ENCODE data around the gene FAM83B. TPM values are rescaled to one million over a fixed set of nuclear protein-coding genes. Genes with fewer than 3 reads are reported as not detected.

FAM83B gene
- total RNA-seq, 1 experiment from 2014 or later: 15.6 TPM

GRCh38 chr6:54898767-54899166 is 52.2 kb downstream of the FAM83B start:
- Histone ChIP-seq H3K9me2 (ENCODE audit: insufficient read depth) (no peaks in the 10 kb centered on the region), H3K27me3 (ENCODE audit: insufficient read depth, low read depth) (no peaks in the 10 kb centered on the region), H3K4me1 (replicated peaks; ENCODE audit: insufficient read depth) (peaks cover 8% of the 10 kb centered on the region), H3K79me2 (ENCODE audit: low read depth) (no peaks in the 10 kb centered on the region), H3K27ac (no peak overlapping the region), H3F3A (ENCODE audit: insufficient read depth, low read depth) (no peaks in the 10 kb centered on the region), H4K20me1 (ENCODE audit: insufficient read depth) (no peaks in the 10 kb centered on the region), H3K9me3 (ENCODE audit: insufficient read depth, low read depth) (no peaks in the 10 kb centered on the region), H3K4me2 (no peak overlapping the region), H3K36me3 (ENCODE audit: low read depth) (0 out of 2 replicates have a peak, but pooled peaks cover 6% of the 10 kb centered on the region), H2AFZ (no peak overlapping the region), H3K4me3 (no peak overlapping the region)
- TF ChIP-seq EZH2 (IDR thresholded peaks at IDR 0.05; ENCODE audit: low read depth): no peak
- TF ChIP-seq, protein P1, sequence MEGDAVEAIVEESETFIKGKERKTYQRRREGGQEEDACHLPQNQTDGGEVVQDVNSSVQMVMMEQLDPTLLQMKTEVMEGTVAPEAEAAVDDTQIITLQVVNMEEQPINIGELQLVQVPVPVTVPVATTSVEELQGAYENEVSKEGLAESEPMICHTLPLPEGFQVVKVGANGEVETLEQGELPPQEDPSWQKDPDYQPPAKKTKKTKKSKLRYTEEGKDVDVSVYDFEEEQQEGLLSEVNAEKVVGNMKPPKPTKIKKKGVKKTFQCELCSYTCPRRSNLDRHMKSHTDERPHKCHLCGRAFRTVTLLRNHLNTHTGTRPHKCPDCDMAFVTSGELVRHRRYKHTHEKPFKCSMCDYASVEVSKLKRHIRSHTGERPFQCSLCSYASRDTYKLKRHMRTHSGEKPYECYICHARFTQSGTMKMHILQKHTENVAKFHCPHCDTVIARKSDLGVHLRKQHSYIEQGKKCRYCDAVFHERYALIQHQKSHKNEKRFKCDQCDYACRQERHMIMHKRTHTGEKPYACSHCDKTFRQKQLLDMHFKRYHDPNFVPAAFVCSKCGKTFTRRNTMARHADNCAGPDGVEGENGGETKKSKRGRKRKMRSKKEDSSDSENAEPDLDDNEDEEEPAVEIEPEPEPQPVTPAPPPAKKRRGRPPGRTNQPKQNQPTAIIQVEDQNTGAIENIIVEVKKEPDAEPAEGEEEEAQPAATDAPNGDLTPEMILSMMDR (conservative IDR thresholded peaks at IDR 0.05): no peak
- no TSS peak for BruUV-seq (replicated peaks)
- CTCF ChIA-PET: no interaction called here
- no peak for DNase-seq
- intact Hi-C loops (cut with micrococcal nuclease; ENCODE audit: unreplicated experiment): no loop called here
- POLR2A ChIA-PET (ENCODE audit: unreplicated experiment): no interaction called here

DNA sequence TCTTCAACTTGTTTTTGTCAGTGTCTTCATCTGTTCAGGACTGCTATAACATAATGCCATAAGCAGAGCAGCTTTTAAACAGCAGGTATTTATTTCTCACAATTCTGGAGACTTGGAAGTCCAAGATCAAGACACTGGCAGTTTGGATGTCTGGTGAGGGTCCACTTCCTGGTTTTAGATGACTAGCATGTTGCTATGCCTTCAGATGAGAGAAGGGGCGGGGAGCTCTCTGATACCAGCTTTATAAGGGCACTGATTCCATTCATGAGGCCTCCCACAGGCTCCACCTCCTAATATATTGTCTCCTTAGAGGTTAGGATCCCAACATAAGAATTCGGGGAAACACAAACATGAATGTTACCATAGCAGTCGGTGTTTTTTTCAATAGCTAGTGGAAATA is 52.9 kb downstream of the FAM83B start:
- H3K4me1 ChIP-seq (replicated peaks; ENCODE audit: insufficient read depth): peaks cover 8% of the 10 kb centered on the region
- H3K9me3 ChIP-seq (ENCODE audit: insufficient read depth, low read depth): no peaks in the 10 kb centered on the region
- H2AFZ ChIP-seq: no peak overlapping the region
- no peak overlapping the region for H3K27ac ChIP-seq
- no peak overlapping the region for H3K4me3 ChIP-seq
- no peaks in the 10 kb centered on the region for H3F3A ChIP-seq (ENCODE audit: insufficient read depth, low read depth)
- no TSS peak for BruUV-seq (replicated peaks)
- no peaks in the 10 kb centered on the region for H3K79me2 ChIP-seq (ENCODE audit: low read depth)
- no peaks in the 10 kb centered on the region for H4K20me1 ChIP-seq (ENCODE audit: insufficient read depth)
- CTCF ChIA-PET: no interaction called here
- no peaks in the 10 kb centered on the region for H3K27me3 ChIP-seq (ENCODE audit: insufficient read depth, low read depth)
- 0 out of 2 replicates have a peak, but pooled peaks cover 6% of the 10 kb centered on the region for H3K36me3 ChIP-seq (ENCODE audit: low read depth)
- intact Hi-C loops (cut with micrococcal nuclease; ENCODE audit: unreplicated experiment): no loop called here
- H3K9me2 ChIP-seq (ENCODE audit: insufficient read depth): no peaks in the 10 kb centered on the region
- H3K4me2 ChIP-seq: no peak overlapping the region
- POLR2A ChIA-PET (ENCODE audit: unreplicated experiment): no interaction called here
- no peak for DNase-seq
- TF ChIP-seq, protein P1 (conservative IDR thresholded peaks at IDR 0.05): no peak
- no peak for TF ChIP-seq EZH2 (IDR thresholded peaks at IDR 0.05; ENCODE audit: low read depth)

- Histone ChIP-seq H3K4me1 (replicated peaks; ENCODE audit: insufficient read depth) (peaks cover 8% of the 10 kb centered on the region), H3F3A (ENCODE audit: insufficient read depth, low read depth) (no peaks in the 10 kb centered on the region), H3K9me3 (ENCODE audit: insufficient read depth, low read depth) (no peaks in the 10 kb centered on the region), H4K20me1 (ENCODE audit: insufficient read depth) (no peaks in the 10 kb centered on the region), H3K79me2 (ENCODE audit: low read depth) (no peaks in the 10 kb centered on the region), H3K27me3 (ENCODE audit: insufficient read depth, low read depth) (no peaks in the 10 kb centered on the region), H3K36me3 (ENCODE audit: low read depth) (0 out of 2 replicates have a peak, but pooled peaks cover 6% of the 10 kb centered on the region), H2AFZ (no peak overlapping the region), H3K27ac (no peak overlapping the region), H3K9me2 (ENCODE audit: insufficient read depth) (no peaks in the 10 kb centered on the region), H3K4me3 (no peak overlapping the region), H3K4me2 (no peak overlapping the region)
- no TSS peak for BruUV-seq (replicated peaks)
- CTCF ChIA-PET: no interaction called here
- POLR2A ChIA-PET (ENCODE audit: unreplicated experiment): no interaction called here
- no peak for TF ChIP-seq EZH2 (IDR thresholded peaks at IDR 0.05; ENCODE audit: low read depth)
- TF ChIP-seq, protein P1 (conservative IDR thresholded peaks at IDR 0.05): no peak
- intact Hi-C loops (cut with micrococcal nuclease; ENCODE audit: unreplicated experiment): no loop called here
- no peak for DNase-seq
Measured at GRCh38 chr6:54899986-54900385, 53.4 kb downstream of the FAM83B start.
